HTR-8/SVneo (cell line): Measurements from ENCODE around the gene WSB2.
"Not testable (repeated sequence)": the region's sequence is repeated elsewhere in the genome, so short reads cannot be mapped to it uniquely, and the experiment has no call there.

ENCODE experiments used
- DNase-seq: peaks from one replicate; pipeline ENCODE4 v3.0.0; 2011; ENCODE audit warnings: low spot score, mixed read lengths; ENCODE audit not compliant: insufficient read length
- FAIRE-seq: peaks from 2 replicates; lab custom pipeline; 2011; peaks lifted over from hg19 to GRCh38; lab: Jason Lieb, UNC

WSB2 gene

GRCh38 chr12:118010903-118011302, 50.1 kb downstream of the WSB2 start:
- no peak for DNase-seq
- no peak for FAIRE-seq

DNA sequence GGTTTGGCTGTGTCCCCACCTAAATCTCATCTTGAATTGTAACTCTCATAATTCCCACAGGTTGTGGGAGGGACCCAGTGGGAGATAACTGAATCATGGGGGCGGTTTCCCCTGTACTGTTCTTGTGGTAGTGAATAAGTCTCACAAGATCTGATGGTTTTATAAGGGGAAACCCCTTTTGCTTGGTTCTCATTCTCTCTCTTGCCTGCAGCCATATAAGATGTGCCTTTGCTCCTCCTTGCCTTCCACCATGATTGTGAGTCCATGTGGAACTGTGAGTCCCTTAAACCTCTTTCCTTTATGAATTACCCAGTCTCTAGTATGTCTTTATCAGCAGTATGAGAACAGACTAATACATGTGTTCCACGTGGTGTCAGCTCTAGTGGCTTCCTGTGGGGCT, 61.2 kb downstream of the WSB2 start:
- not testable (repeated sequence) for FAIRE-seq, DNase-seq

- no peak for DNase-seq
- FAIRE-seq = no peak
Measured at GRCh38 chr12:117998719-117999118, 62.3 kb downstream of the WSB2 start.

- FAIRE-seq = no peak
Measured at GRCh38 chr12:117994551-117995438, 66.2 kb downstream of the WSB2 start.

GRCh38 chr12:117986705-117987469, 74.1 kb downstream of the WSB2 start:
- DNase-seq (peak; percentile 33), FAIRE-seq (no peak)

More at GRCh38 chr12:117994551-117995438, 66.2 kb downstream of the WSB2 start:
- no peak for DNase-seq

DNA sequence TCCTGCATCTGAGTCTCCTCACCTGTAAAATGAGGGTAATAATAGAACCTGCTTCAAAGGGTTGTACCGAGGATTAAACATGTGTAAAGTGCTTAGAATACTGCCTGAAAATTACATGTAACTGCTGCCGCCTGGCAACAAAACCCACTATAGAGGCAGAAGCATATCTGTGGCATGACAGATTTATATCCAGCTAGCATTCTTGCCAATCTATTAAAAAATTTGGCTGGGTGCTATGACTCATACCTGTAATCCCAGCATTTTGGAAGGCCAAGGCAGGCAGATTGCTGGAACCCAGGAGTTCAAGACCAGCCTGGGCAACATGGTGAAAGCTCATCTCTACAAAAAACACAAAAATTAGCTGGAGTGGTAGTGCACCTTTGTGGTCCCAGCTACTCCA, 75.8 kb downstream of the WSB2 start:
- DNase-seq (no peak), FAIRE-seq (no peak)
